GM12891 (cell line): ENCODE results near the gene COQ2.

Source experiments
- PAX5 ChIP-seq: IDR thresholded peaks from 2 replicates; pipeline ENCODE4 v1.6.1; 2011; ENCODE audit warnings: low read length, moderate library complexity, mild to moderate bottlenecking; ENCODE audit not compliant: insufficient read depth, severe bottlenecking
- POLR2A ChIP-seq: IDR thresholded peaks from 2 replicates; pipeline ENCODE4 v1.6.1; 2011; ENCODE audit warnings: low read depth, low read length, control low read depth
- POLR2AphosphoS5 ChIP-seq: IDR thresholded peaks from 2 replicates; pipeline ENCODE4 v1.6.1; 2011; ENCODE audit warnings: low read depth, low read length, control low read depth
- POU2F2 ChIP-seq: IDR thresholded peaks from 2 replicates; pipeline ENCODE4 v1.6.1; 2011; ENCODE audit warnings: low read depth, mild to moderate bottlenecking, control low read depth, low read length, moderate library complexity
- SPI1 ChIP-seq: IDR thresholded peaks from 2 replicates; pipeline ENCODE4 v1.6.1; 2011; ENCODE audit warnings: low read depth, low read length, control low read depth
- TAF1 ChIP-seq: IDR thresholded peaks from 2 replicates; pipeline ENCODE4 v1.6.1; 2011; ENCODE audit warnings: low read depth, low read length, control low read depth

DNA sequence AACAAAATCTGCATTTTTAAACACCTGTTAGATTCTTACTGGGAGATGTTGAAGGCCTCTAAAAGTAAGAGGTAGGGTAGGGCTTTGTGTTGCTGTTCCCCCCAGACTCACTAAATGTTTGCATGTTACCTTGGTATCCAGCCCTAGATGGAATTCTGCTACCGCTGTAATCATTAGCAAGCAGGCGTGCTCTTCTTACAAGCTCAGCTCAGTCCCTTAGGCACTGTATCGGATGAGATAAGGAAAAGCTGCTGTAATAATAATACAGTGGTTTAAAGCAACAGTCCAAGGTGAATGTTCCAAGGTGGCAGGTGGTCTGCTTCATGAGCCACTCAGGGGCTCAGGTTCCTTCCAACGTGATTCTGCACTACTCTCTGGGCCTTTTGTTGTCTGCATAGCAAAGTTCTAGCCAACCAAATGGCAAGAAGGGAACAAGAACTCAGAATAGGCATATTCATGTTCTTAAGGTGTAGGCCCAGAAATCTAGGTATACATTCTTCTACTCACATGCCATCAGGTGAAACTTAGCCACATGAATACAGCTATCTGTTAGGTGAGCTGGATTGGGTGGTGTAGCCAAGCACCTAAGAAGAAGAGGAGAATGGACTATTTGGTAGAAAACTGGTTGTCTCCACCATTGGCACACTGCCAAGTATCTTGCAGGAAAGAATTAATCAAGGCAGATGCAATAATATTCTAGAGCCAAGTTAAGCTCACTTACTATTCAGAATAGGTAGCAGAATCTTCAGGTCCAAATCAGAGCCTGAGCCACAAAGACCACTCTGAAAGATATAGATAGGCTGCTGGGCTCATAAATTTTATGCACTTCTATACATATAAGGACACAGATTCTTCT is 46.0 kb downstream of the COQ2 start:
- TF ChIP-seq POLR2AphosphoS5 (no peak), POLR2A (no peak), SPI1 (no peak), TAF1 (no peak), POU2F2 (no peak), PAX5 (no peak)
